Neuron (in vitro differentiated cells): ENCODE measurements around the gene MGAT5B.

Experiments used
- H2AFZ ChIP-seq: one replicate; pipeline ENCODE4 v1.6.1; 2013; ENCODE audit warnings: low read depth, mild to moderate bottlenecking, inconsistent platforms, low read length, moderate library complexity
- H3K27me3 ChIP-seq: one replicate; pipeline ENCODE4 v1.6.1; 2013; ENCODE audit warnings: low read length; ENCODE audit not compliant: insufficient read depth
- H3K36me3 ChIP-seq: one replicate; pipeline ENCODE4 v1.6.1; 2013; ENCODE audit warnings: low read length; ENCODE audit not compliant: insufficient read depth
- H3K4me1 ChIP-seq: one replicate; pipeline ENCODE4 v1.6.1; 2013; ENCODE audit warnings: low read length; ENCODE audit not compliant: insufficient read depth
- H3K4me3 ChIP-seq: 2 replicates; pipeline ENCODE4 v1.5.1; 2013; ENCODE audit warnings: mild to moderate bottlenecking, low read length, moderate library complexity
- H3K9me3 ChIP-seq: one replicate; pipeline ENCODE4 v1.6.1; 2013; ENCODE audit warnings: low read length

The MGAT5B gene

DNA sequence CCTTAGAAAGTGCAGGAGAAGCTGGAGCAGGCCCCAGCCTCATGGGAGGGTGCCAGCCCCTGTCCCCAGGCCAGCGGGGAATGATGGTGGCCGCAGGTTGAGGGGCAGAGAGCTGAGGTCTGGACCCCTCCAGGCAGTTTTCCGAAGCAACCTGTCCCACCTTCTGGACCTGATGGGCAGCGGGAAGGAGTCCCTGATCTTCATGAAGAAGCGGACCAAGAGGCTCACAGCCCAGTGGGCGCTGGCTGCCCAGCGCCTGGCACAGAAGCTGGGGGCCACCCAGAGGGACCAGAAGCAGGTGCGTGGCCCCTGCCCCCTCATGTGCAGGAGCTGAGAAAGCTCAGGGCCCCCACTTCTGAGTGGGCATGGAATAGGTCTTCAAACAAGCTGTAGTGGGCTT is 36.8 kb downstream of the MGAT5B start:
- Histone ChIP-seq H2AFZ (no peak overlapping the region), H3K9me3 (peaks cover 3% of the 10 kb centered on the region), H3K27me3 (no peaks in the 10 kb centered on the region), H3K4me1 (no peaks in the 10 kb centered on the region), H3K36me3 (peaks cover 25% of the 10 kb centered on the region), H3K4me3 (no peak overlapping the region)

DNA sequence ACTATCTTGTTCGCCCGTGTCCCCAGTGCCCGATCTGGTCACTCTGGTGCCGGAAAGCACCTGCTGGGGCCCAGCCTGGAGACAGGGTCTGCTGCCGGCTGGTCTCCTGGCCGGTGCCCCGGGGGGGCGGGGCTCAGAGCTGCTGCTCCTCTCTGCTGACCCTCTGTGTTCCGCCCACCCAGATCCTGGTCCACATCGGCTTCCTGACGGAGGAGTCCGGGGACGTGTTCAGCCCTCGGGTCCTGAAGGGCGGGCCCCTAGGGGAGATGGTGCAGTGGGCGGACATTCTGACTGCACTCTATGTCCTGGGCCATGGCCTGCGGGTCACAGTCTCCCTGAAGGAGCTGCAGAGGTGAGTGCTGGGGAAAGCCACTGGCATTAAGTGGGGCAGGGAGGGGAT is 37.6 kb downstream of the MGAT5B start:
- Histone ChIP-seq H3K27me3 (no peaks in the 10 kb centered on the region), H3K9me3 (peaks cover 3% of the 10 kb centered on the region), H3K4me1 (no peaks in the 10 kb centered on the region), H2AFZ (no peak overlapping the region), H3K4me3 (no peak overlapping the region), H3K36me3 (peaks cover 30% of the 10 kb centered on the region)

GRCh38 chr17:76906463-76906862 is 38.3 kb downstream of the MGAT5B start:
- peaks cover 30% of the 10 kb centered on the region for H3K36me3 ChIP-seq
- no peak overlapping the region for H2AFZ ChIP-seq
- peaks cover 3% of the 10 kb centered on the region for H3K9me3 ChIP-seq
- no peak overlapping the region for H3K4me3 ChIP-seq
- no peaks in the 10 kb centered on the region for H3K4me1 ChIP-seq
- no peaks in the 10 kb centered on the region for H3K27me3 ChIP-seq

DNA sequence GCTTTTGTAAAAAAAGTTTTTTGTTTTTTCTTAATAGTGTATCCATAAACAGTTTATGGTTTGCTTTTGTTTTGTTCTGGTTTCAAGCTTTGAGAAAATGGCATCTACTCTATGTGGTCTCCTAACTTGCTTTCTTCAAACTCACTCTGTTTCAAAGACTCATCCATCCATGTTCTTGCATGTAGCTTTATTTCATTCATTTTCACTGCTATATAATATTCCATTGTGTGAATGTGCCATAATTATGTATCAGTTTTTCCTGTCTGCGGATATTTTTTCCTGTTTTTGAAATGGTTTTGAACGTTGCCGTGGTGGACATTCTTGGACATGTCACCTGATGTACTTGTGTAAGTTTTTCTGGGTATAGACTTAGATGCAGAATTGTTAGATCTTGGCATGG is 39.1 kb downstream of the MGAT5B start:
- Histone ChIP-seq H3K36me3 (peaks cover 31% of the 10 kb centered on the region), H3K4me3 (no peak overlapping the region)

DNA sequence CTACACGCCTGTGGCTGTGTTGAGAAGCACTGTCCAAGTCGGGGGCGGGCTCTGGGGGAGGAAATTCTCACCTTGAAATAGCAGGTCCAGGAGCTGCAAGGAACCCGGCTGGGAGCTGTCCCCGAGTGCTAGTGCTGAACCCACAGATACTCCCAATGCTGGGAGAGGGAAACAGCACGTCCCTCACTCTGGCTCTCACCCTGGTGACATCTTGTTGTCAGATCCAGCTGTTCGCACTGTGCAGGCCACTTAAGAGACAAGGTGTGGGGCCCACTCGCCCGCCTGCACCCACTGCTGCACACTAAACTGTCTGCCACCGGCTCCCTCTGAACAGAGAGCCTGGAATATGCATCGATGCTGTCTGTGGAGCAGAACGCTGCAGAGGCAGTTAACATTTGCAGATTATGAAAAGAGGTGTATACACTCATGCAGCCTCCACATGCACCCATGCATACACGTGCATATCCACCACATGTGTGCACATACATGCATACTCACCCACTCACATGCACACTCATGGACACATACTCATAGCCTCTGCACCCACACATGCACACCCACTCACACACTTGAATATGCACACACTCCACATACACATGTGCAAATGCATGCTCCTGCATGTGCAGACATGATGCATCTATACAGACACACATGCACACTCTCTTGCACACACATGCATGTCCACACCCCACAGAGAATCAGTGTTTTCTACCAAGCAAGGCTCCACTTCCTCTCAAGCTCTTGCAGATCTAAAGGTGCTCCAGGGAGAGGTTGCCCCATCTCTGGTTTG is 42.0 kb downstream of the MGAT5B start:
- Histone ChIP-seq H3K27me3 (no peaks in the 10 kb centered on the region), H3K36me3 (peaks cover 25% of the 10 kb centered on the region), H2AFZ (no peak overlapping the region)

More for the DNA sequence above, 39.1 kb downstream of the MGAT5B start:
- H3K4me1 ChIP-seq: no peaks in the 10 kb centered on the region
- H3K9me3 ChIP-seq: peaks cover 3% of the 10 kb centered on the region
- H2AFZ ChIP-seq: no peak overlapping the region
- H3K27me3 ChIP-seq: no peaks in the 10 kb centered on the region

GRCh38 chr17:76911299-76912017 is 43.3 kb downstream of the MGAT5B start:
- no peak overlapping the region for H2AFZ ChIP-seq
- peaks cover 3% of the 10 kb centered on the region for H3K9me3 ChIP-seq
- H3K4me3 ChIP-seq: no peak overlapping the region
- no peaks in the 10 kb centered on the region for H3K27me3 ChIP-seq
- peaks cover 20% of the 10 kb centered on the region for H3K36me3 ChIP-seq
- H3K4me1 ChIP-seq: no peaks in the 10 kb centered on the region

More for the DNA sequence above, 42.0 kb downstream of the MGAT5B start:
- Histone ChIP-seq H3K4me3 (no peak overlapping the region), H3K9me3 (peaks cover 3% of the 10 kb centered on the region), H3K4me1 (no peaks in the 10 kb centered on the region)

GRCh38 chr17:76912421-76913164 is 44.4 kb downstream of the MGAT5B start:
- Histone ChIP-seq H3K27me3 (no peaks in the 10 kb centered on the region), H2AFZ (no peak overlapping the region), H3K4me3 (no peak overlapping the region), H3K36me3 (peaks cover 18% of the 10 kb centered on the region), H3K9me3 (peaks cover 2% of the 10 kb centered on the region), H3K4me1 (no peaks in the 10 kb centered on the region)

GRCh38 chr17:76914937-76915336 is 46.7 kb downstream of the MGAT5B start:
- Histone ChIP-seq H3K4me1 (no peaks in the 10 kb centered on the region), H3K4me3 (no peak overlapping the region), H3K9me3 (no peaks in the 10 kb centered on the region), H3K27me3 (no peaks in the 10 kb centered on the region), H3K36me3 (peaks cover 15% of the 10 kb centered on the region), H2AFZ (no peak overlapping the region)

GRCh38 chr17:76915840-76916510 is 47.8 kb downstream of the MGAT5B start:
- Histone ChIP-seq H3K36me3 (peaks cover 9% of the 10 kb centered on the region), H3K27me3 (no peaks in the 10 kb centered on the region), H2AFZ (no peak overlapping the region), H3K9me3 (no peaks in the 10 kb centered on the region), H3K4me1 (no peaks in the 10 kb centered on the region), H3K4me3 (no peak overlapping the region)

GRCh38 chr17:76917829-76918228 is 49.6 kb downstream of the MGAT5B start:
- H3K4me3 ChIP-seq: no peak overlapping the region
- peaks cover 4% of the 10 kb centered on the region for H3K36me3 ChIP-seq
- no peaks in the 10 kb centered on the region for H3K4me1 ChIP-seq
- no peaks in the 10 kb centered on the region for H3K27me3 ChIP-seq
- H2AFZ ChIP-seq: no peak overlapping the region
- no peaks in the 10 kb centered on the region for H3K9me3 ChIP-seq

DNA sequence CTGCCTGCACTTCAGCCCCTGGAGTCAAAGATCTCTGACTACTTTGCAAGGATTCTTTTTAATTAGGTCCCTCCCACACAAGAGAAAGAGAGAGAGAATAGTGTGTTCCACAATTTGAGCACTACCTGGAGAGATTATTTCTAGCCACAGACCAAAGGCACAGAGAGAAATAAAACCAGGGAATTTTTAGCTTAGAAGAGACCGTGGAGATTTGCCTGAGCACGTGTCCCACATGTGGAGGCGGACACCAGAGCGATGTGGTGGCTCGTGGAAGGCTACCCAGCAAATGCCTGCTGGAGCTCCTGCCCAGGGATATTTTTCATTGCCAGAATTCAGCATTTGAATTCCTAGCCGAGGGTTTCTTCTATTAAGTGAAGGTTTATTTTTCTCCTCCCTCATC is 50.6 kb downstream of the MGAT5B start:
- H3K4me3 ChIP-seq: no peak overlapping the region
- H3K4me1 ChIP-seq: no peaks in the 10 kb centered on the region
- no peaks in the 10 kb centered on the region for H3K9me3 ChIP-seq
- H3K27me3 ChIP-seq: no peaks in the 10 kb centered on the region
- H2AFZ ChIP-seq: no peak overlapping the region
- no peaks in the 10 kb centered on the region for H3K36me3 ChIP-seq

GRCh38 chr17:76920364-76921139 is 52.3 kb downstream of the MGAT5B start:
- no peak overlapping the region for H2AFZ ChIP-seq
- H3K9me3 ChIP-seq: no peaks in the 10 kb centered on the region
- H3K36me3 ChIP-seq: no peaks in the 10 kb centered on the region
- H3K4me1 ChIP-seq: no peaks in the 10 kb centered on the region
- H3K27me3 ChIP-seq: no peaks in the 10 kb centered on the region
- H3K4me3 ChIP-seq: no peak overlapping the region
